ENCODE data around the gene GID8.

The GID8 gene

GRCh38 chr20:62991863-62992262 lies 53.9 kb downstream of the GID8 start:
- Histone ChIP-seq H3K9me3 (ENCODE audit: control insufficient read depth, low read depth, low read length) (no peaks in the 10 kb centered on the region), H3K9ac (ENCODE audit: low read length) (no peak overlapping the region), H3K36me3 (ENCODE audit: control insufficient read depth, low read depth, low read length) (no peaks in the 10 kb centered on the region), H3K27me3 (ENCODE audit: control insufficient read depth, insufficient read depth, low read length) (peaks cover 9% of the 10 kb centered on the region), H3K4me3 (ENCODE audit: low read length) (no peak overlapping the region), H3K27ac (ENCODE audit: low read length) (no peak overlapping the region), H3K4me1 (ENCODE audit: control insufficient read depth, low read depth, low read length) (peaks cover under 1% of the 10 kb centered on the region)

GRCh38 chr20:62993856-62994494 lies 56.0 kb downstream of the GID8 start:
- Histone ChIP-seq H3K9me3 (ENCODE audit: control insufficient read depth, low read depth, low read length) (no peaks in the 10 kb centered on the region), H3K36me3 (ENCODE audit: control insufficient read depth, low read depth, low read length) (no peaks in the 10 kb centered on the region), H3K4me1 (ENCODE audit: control insufficient read depth, low read depth, low read length) (no peaks in the 10 kb centered on the region), H3K9ac (ENCODE audit: low read length) (no peak overlapping the region), H3K27ac (ENCODE audit: low read length) (no peak overlapping the region), H3K4me3 (ENCODE audit: low read length) (no peak overlapping the region), H3K27me3 (ENCODE audit: control insufficient read depth, insufficient read depth, low read length) (peaks cover 25% of the 10 kb centered on the region)

GRCh38 chr20:62994869-62995281 lies 56.9 kb downstream of the GID8 start:
- Histone ChIP-seq H3K4me1 (ENCODE audit: control insufficient read depth, low read depth, low read length) (no peaks in the 10 kb centered on the region), H3K27me3 (ENCODE audit: control insufficient read depth, insufficient read depth, low read length) (peaks cover 34% of the 10 kb centered on the region), H3K9ac (ENCODE audit: low read length) (no peak overlapping the region), H3K36me3 (ENCODE audit: control insufficient read depth, low read depth, low read length) (no peaks in the 10 kb centered on the region), H3K9me3 (ENCODE audit: control insufficient read depth, low read depth, low read length) (no peaks in the 10 kb centered on the region), H3K27ac (ENCODE audit: low read length) (no peak overlapping the region), H3K4me3 (ENCODE audit: low read length) (no peak overlapping the region)

GRCh38 chr20:62995481-62995880 lies 57.5 kb downstream of the GID8 start:
- Histone ChIP-seq H3K4me3 (ENCODE audit: low read length) (no peak overlapping the region), H3K27ac (ENCODE audit: low read length) (no peak overlapping the region), H3K27me3 (ENCODE audit: control insufficient read depth, insufficient read depth, low read length) (peaks cover 40% of the 10 kb centered on the region), H3K9ac (ENCODE audit: low read length) (no peak overlapping the region), H3K9me3 (ENCODE audit: control insufficient read depth, low read depth, low read length) (no peaks in the 10 kb centered on the region), H3K4me1 (ENCODE audit: control insufficient read depth, low read depth, low read length) (no peaks in the 10 kb centered on the region), H3K36me3 (ENCODE audit: control insufficient read depth, low read depth, low read length) (no peaks in the 10 kb centered on the region)

- peaks cover 46% of the 10 kb centered on the region for H3K27me3 ChIP-seq (ENCODE audit: control insufficient read depth, insufficient read depth, low read length)
- H3K9me3 ChIP-seq (ENCODE audit: control insufficient read depth, low read depth, low read length): no peaks in the 10 kb centered on the region
- H3K4me3 ChIP-seq (ENCODE audit: low read length): no peak overlapping the region
- H3K36me3 ChIP-seq (ENCODE audit: control insufficient read depth, low read depth, low read length): no peaks in the 10 kb centered on the region
- H3K9ac ChIP-seq (ENCODE audit: low read length): no peak overlapping the region
- H3K27ac ChIP-seq (ENCODE audit: low read length): no peak overlapping the region
- peaks cover 4% of the 10 kb centered on the region for H3K4me1 ChIP-seq (ENCODE audit: control insufficient read depth, low read depth, low read length)
These were observed 58.1 kb downstream of the GID8 start for GRCh38 chr20:62995898-62996595.

- H3K27ac ChIP-seq (ENCODE audit: low read length): no peak overlapping the region
- H3K36me3 ChIP-seq (ENCODE audit: control insufficient read depth, low read depth, low read length): no peaks in the 10 kb centered on the region
- H3K9me3 ChIP-seq (ENCODE audit: control insufficient read depth, low read depth, low read length): no peaks in the 10 kb centered on the region
- no peak overlapping the region for H3K4me3 ChIP-seq (ENCODE audit: low read length)
- H3K27me3 ChIP-seq (ENCODE audit: control insufficient read depth, insufficient read depth, low read length): peaks cover 47% of the 10 kb centered on the region
- peaks cover 6% of the 10 kb centered on the region for H3K4me1 ChIP-seq (ENCODE audit: control insufficient read depth, low read depth, low read length)
- H3K9ac ChIP-seq (ENCODE audit: low read length): no peak overlapping the region
These were observed 58.6 kb downstream of the GID8 start for GRCh38 chr20:62996596-62996982.

- H3K9ac ChIP-seq (ENCODE audit: low read length): no peak overlapping the region
- H3K27me3 ChIP-seq (ENCODE audit: control insufficient read depth, insufficient read depth, low read length): peaks cover 54% of the 10 kb centered on the region
- no peak overlapping the region for H3K27ac ChIP-seq (ENCODE audit: low read length)
- no peaks in the 10 kb centered on the region for H3K9me3 ChIP-seq (ENCODE audit: control insufficient read depth, low read depth, low read length)
- H3K36me3 ChIP-seq (ENCODE audit: control insufficient read depth, low read depth, low read length): no peaks in the 10 kb centered on the region
- H3K4me1 ChIP-seq (ENCODE audit: control insufficient read depth, low read depth, low read length): peaks cover 6% of the 10 kb centered on the region
- H3K4me3 ChIP-seq (ENCODE audit: low read length): no peak overlapping the region
These were observed 59.6 kb downstream of the GID8 start for GRCh38 chr20:62997417-62998035.
